ENCODE data around the gene ARFGEF2. TPM values are rescaled to one million over a fixed set of nuclear protein-coding genes. Genes with fewer than 3 reads are reported as not detected.

The ARFGEF2 gene
- total and polyA plus RNA-seq, 2 donors (not counting 3 experiments of a cell fraction or from before 2014, with no cell fraction given): 12.7 to 32.6 TPM

DNA sequence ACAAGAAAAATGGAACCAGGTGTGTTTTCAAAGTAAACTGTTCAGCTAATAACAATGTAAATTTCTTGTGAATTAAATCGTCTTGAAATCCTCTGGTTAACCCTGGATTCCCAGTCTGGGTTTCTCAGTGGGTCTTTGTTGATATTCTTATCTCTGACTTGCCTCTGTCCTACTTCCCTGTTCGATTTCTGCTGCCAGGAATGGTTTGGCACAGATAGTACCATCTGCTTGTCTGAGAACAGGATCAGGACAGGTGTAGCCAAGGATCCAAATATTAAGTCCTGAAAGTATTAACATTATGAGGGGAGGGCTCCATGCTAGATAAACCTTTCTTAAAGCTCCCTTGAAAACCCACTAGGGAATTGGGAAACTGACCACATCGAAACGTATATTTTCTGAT, 30.1 kb downstream of the ARFGEF2 start:
- Histone ChIP-seq H3K27me3 (ENCODE audit: control insufficient read depth in 2 of 2, insufficient read depth in 2 of 2, low read length in 2 of 2) (no peaks in the 10 kb centered on the region), H2AFZ (ENCODE audit: low read depth, low read length) (no peak overlapping the region), H3K4me2 (ENCODE audit: insufficient read depth, low read length) (no peak overlapping the region), H3K4me3 (replicated peaks in 1 of 3; ENCODE audit: insufficient read depth in 1 of 3, low read depth in 1 of 3, low read length in 3 of 3) (no peak overlapping the region), H3K9ac (replicated peaks; ENCODE audit: extremely low read depth, insufficient read depth, low read length) (no peak overlapping the region), H3K36me3 (ENCODE audit: control insufficient read depth in 2 of 2, extremely low read depth in 1 of 2, insufficient read depth in 2 of 2, low read length in 2 of 2) (peaks cover 9 to 29% of the 10 kb centered on the region in 2 experiments), H3K79me2 (ENCODE audit: control insufficient read depth, insufficient read depth, low read length) (peaks cover 2% of the 10 kb centered on the region), H3K27ac (ENCODE audit: insufficient read depth, low read depth, low read length) (no peak overlapping the region), H3K9me3 (replicated peaks; ENCODE audit: control insufficient read depth, insufficient read depth, low read length) (no peaks in the 10 kb centered on the region), H3K9me1 (replicated peaks; ENCODE audit: control insufficient read depth, extremely low read depth, insufficient read depth, low read length) (no peaks in the 10 kb centered on the region), H3K4me1 (ENCODE audit: control insufficient read depth, extremely low read depth, insufficient read depth, low read length) (peaks cover 1% of the 10 kb centered on the region), H4K20me1 (replicated peaks; ENCODE audit: control insufficient read depth, extremely low read depth, insufficient read depth, low read length) (no peaks in the 10 kb centered on the region)
- dilution Hi-C loops (cut with MboI; ENCODE audit: extremely low pct_ligation_motif_present, low sequenced_read_pairs): no loop called here
- intact Hi-C loops (cut with micrococcal nuclease): no loop called here
- no TSS peak for BruUV-seq (replicated peaks)
- FAIRE-seq (no peak), DNase-seq (ENCODE audit: low read depth, low spot score) (no peak)
- ChIA-PET CTCF (no interaction called here), POLR2A (no interaction called here)
- TF ChIP-seq JUN (IDR thresholded peaks at IDR 0.05; ENCODE audit: borderline replicate concordance, insufficient read depth, insufficient read length, low read depth) (no peak), GATA2 (IDR thresholded peaks at IDR 0.05; ENCODE audit: insufficient read depth, insufficient read length, low read depth, low read length) (no peak), EZH2 (IDR thresholded peaks at IDR 0.05; ENCODE audit: borderline replicate concordance, low read depth, low read length, severe bottlenecking) (no peak), POLR2AphosphoS5 (IDR thresholded peaks at IDR 0.05; ENCODE audit: insufficient read depth, low read depth, low read length) (no peak), FOS (IDR thresholded peaks at IDR 0.05; ENCODE audit: borderline replicate concordance, insufficient read depth, low read length) (no peak), POLR2A (IDR thresholded peaks at IDR 0.05; ENCODE audit: low read depth, low read length) (no peak), MYC (IDR thresholded peaks at IDR 0.05; ENCODE audit: low read depth, low read length) (no peak)
- TF ChIP-seq, protein P1, sequence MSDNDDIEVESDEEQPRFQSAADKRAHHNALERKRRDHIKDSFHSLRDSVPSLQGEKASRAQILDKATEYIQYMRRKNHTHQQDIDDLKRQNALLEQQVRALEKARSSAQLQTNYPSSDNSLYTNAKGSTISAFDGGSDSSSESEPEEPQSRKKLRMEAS (IDR thresholded peaks at IDR 0.05; ENCODE audit: insufficient read depth, insufficient read length): no peak
- TF ChIP-seq, protein P2, sequence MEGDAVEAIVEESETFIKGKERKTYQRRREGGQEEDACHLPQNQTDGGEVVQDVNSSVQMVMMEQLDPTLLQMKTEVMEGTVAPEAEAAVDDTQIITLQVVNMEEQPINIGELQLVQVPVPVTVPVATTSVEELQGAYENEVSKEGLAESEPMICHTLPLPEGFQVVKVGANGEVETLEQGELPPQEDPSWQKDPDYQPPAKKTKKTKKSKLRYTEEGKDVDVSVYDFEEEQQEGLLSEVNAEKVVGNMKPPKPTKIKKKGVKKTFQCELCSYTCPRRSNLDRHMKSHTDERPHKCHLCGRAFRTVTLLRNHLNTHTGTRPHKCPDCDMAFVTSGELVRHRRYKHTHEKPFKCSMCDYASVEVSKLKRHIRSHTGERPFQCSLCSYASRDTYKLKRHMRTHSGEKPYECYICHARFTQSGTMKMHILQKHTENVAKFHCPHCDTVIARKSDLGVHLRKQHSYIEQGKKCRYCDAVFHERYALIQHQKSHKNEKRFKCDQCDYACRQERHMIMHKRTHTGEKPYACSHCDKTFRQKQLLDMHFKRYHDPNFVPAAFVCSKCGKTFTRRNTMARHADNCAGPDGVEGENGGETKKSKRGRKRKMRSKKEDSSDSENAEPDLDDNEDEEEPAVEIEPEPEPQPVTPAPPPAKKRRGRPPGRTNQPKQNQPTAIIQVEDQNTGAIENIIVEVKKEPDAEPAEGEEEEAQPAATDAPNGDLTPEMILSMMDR (IDR thresholded peaks at IDR 0.05; ENCODE audit: extremely low read depth in 1 of 2, insufficient read depth in 1 of 2, low read depth in 1 of 2, low read length in 2 of 2): no peak
